Peyer's patch (tissue), 4 donors: Measurements from ENCODE around the gene VAV2.

ENCODE experiments used
- POLR2A ChIP-seq, 2 donors: fragments of 450-650 bp; IDR thresholded peaks; one replicate each; pipeline ENCODE4 v1.5.1; 2017; ENCODE audit warnings: antibody characterized with exemption in 2 of 2, mild to moderate bottlenecking in 2 of 2, moderate library complexity in 2 of 2
- TF ChIP-seq, protein P1 (sequence below), 6 experiments: fragments of 450-650 bp in 4 of 6; fragments of 200-600 bp in 2 of 6; sonication (generic) in 1 of 6; IDR thresholded peaks; one replicate each; pipeline ENCODE4 v1.5.1; 2017 to 2019; ENCODE audit warnings: antibody characterized with exemption in 6 of 6, mild to moderate bottlenecking in 3 of 6, moderate library complexity in 1 of 6

GRCh38 chr9:133770076-133770777 is 221.9 kb downstream of the VAV2 start:
- TF ChIP-seq, protein P1, sequence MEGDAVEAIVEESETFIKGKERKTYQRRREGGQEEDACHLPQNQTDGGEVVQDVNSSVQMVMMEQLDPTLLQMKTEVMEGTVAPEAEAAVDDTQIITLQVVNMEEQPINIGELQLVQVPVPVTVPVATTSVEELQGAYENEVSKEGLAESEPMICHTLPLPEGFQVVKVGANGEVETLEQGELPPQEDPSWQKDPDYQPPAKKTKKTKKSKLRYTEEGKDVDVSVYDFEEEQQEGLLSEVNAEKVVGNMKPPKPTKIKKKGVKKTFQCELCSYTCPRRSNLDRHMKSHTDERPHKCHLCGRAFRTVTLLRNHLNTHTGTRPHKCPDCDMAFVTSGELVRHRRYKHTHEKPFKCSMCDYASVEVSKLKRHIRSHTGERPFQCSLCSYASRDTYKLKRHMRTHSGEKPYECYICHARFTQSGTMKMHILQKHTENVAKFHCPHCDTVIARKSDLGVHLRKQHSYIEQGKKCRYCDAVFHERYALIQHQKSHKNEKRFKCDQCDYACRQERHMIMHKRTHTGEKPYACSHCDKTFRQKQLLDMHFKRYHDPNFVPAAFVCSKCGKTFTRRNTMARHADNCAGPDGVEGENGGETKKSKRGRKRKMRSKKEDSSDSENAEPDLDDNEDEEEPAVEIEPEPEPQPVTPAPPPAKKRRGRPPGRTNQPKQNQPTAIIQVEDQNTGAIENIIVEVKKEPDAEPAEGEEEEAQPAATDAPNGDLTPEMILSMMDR (IDR thresholded peaks at IDR 0.05): no peak
- no peak for TF ChIP-seq POLR2A (IDR thresholded peaks at IDR 0.05)
